ENCODE results near the gene MYBL2.

The MYBL2 gene

GRCh38 chr20:43689165-43689564 lies 22.3 kb downstream of the MYBL2 start:
- Histone ChIP-seq H3K4me3 (ENCODE audit: low read depth in 1 of 2, low read length in 2 of 2) (no peak overlapping the region), H3K4me1 (ENCODE audit: control insufficient read depth in 1 of 2, insufficient read depth in 2 of 2, low read length in 2 of 2) (no peaks in the 10 kb centered on the region), H3K9me3 (ENCODE audit: control insufficient read depth in 1 of 2, low read length in 2 of 2) (no peaks in the 10 kb centered on the region), H3K27me3 (ENCODE audit: low read depth, low read length) (no peaks in the 10 kb centered on the region), H3K27ac (ENCODE audit: low read length) (no peak overlapping the region), H3K36me3 (ENCODE audit: control insufficient read depth in 1 of 2, insufficient read depth in 2 of 2, low read length in 2 of 2) (no peaks in the 10 kb centered on the region)

GRCh38 chr20:43690943-43691598 lies 24.2 kb downstream of the MYBL2 start:
- Histone ChIP-seq H3K27me3 (ENCODE audit: low read depth, low read length) (no peaks in the 10 kb centered on the region), H3K9me3 (ENCODE audit: control insufficient read depth in 1 of 2, low read length in 2 of 2) (no peaks in the 10 kb centered on the region), H3K36me3 (ENCODE audit: control insufficient read depth in 1 of 2, insufficient read depth in 2 of 2, low read length in 2 of 2) (no peaks in the 10 kb centered on the region)

GRCh38 chr20:43691928-43692524 lies 25.1 kb downstream of the MYBL2 start:
- H3K27me3 ChIP-seq (ENCODE audit: low read depth, low read length) = no peaks in the 10 kb centered on the region
- no peaks in the 10 kb centered on the region for H3K36me3 ChIP-seq (ENCODE audit: control insufficient read depth in 1 of 2, insufficient read depth in 2 of 2, low read length in 2 of 2)
- no peaks in the 10 kb centered on the region for H3K9me3 ChIP-seq (ENCODE audit: control insufficient read depth in 1 of 2, low read length in 2 of 2)
- H3K4me3 ChIP-seq (ENCODE audit: low read depth in 1 of 2, low read length in 2 of 2) = no peak overlapping the region
- H3K4me1 ChIP-seq (ENCODE audit: control insufficient read depth in 1 of 2, insufficient read depth in 2 of 2, low read length in 2 of 2) = no peaks in the 10 kb centered on the region
- no peak overlapping the region for H3K27ac ChIP-seq (ENCODE audit: low read length)

More at GRCh38 chr20:43690943-43691598, 24.2 kb downstream of the MYBL2 start:
- H3K27ac ChIP-seq (ENCODE audit: low read length) = no peak overlapping the region
- H3K4me3 ChIP-seq (ENCODE audit: low read depth in 1 of 2, low read length in 2 of 2) = no peak overlapping the region
- no peaks in the 10 kb centered on the region for H3K4me1 ChIP-seq (ENCODE audit: control insufficient read depth in 1 of 2, insufficient read depth in 2 of 2, low read length in 2 of 2)

GRCh38 chr20:43694763-43695162 lies 27.8 kb downstream of the MYBL2 start:
- H3K4me3 ChIP-seq (ENCODE audit: low read depth in 1 of 2, low read length in 2 of 2) = no peak overlapping the region
- no peaks in the 10 kb centered on the region for H3K27me3 ChIP-seq (ENCODE audit: low read depth, low read length)
- H3K9me3 ChIP-seq (ENCODE audit: control insufficient read depth in 1 of 2, low read length in 2 of 2) = no peaks in the 10 kb centered on the region
- no peaks in the 10 kb centered on the region for H3K4me1 ChIP-seq (ENCODE audit: control insufficient read depth in 1 of 2, insufficient read depth in 2 of 2, low read length in 2 of 2)
- H3K27ac ChIP-seq (ENCODE audit: low read length) = no peak overlapping the region
- H3K36me3 ChIP-seq (ENCODE audit: control insufficient read depth in 1 of 2, insufficient read depth in 2 of 2, low read length in 2 of 2) = no peaks in the 10 kb centered on the region

GRCh38 chr20:43695571-43695970 lies 28.7 kb downstream of the MYBL2 start:
- Histone ChIP-seq H3K36me3 (ENCODE audit: control insufficient read depth in 1 of 2, insufficient read depth in 2 of 2, low read length in 2 of 2) (no peaks in the 10 kb centered on the region), H3K4me3 (ENCODE audit: low read depth in 1 of 2, low read length in 2 of 2) (no peak overlapping the region), H3K9me3 (ENCODE audit: control insufficient read depth in 1 of 2, low read length in 2 of 2) (no peaks in the 10 kb centered on the region), H3K27ac (ENCODE audit: low read length) (no peak overlapping the region), H3K27me3 (ENCODE audit: low read depth, low read length) (no peaks in the 10 kb centered on the region), H3K4me1 (ENCODE audit: control insufficient read depth in 1 of 2, insufficient read depth in 2 of 2, low read length in 2 of 2) (no peaks in the 10 kb centered on the region)

- no peak overlapping the region for H3K4me3 ChIP-seq (ENCODE audit: low read depth in 1 of 2, low read length in 2 of 2)
- H3K4me1 ChIP-seq (ENCODE audit: control insufficient read depth in 1 of 2, insufficient read depth in 2 of 2, low read length in 2 of 2) = no peaks in the 10 kb centered on the region
- no peaks in the 10 kb centered on the region for H3K9me3 ChIP-seq (ENCODE audit: control insufficient read depth in 1 of 2, low read length in 2 of 2)
- H3K27ac ChIP-seq (ENCODE audit: low read length) = no peak overlapping the region
- no peaks in the 10 kb centered on the region for H3K36me3 ChIP-seq (ENCODE audit: control insufficient read depth in 1 of 2, insufficient read depth in 2 of 2, low read length in 2 of 2)
- no peaks in the 10 kb centered on the region for H3K27me3 ChIP-seq (ENCODE audit: low read depth, low read length)
Observed at GRCh38 chr20:43699941-43700565, 33.1 kb downstream of the MYBL2 start.

- H3K4me1 ChIP-seq (ENCODE audit: control insufficient read depth in 1 of 2, insufficient read depth in 2 of 2, low read length in 2 of 2) = no peaks in the 10 kb centered on the region
- no peaks in the 10 kb centered on the region for H3K27me3 ChIP-seq (ENCODE audit: low read depth, low read length)
- H3K9me3 ChIP-seq (ENCODE audit: control insufficient read depth in 1 of 2, low read length in 2 of 2) = no peaks in the 10 kb centered on the region
- no peak overlapping the region for H3K27ac ChIP-seq (ENCODE audit: low read length)
- H3K36me3 ChIP-seq (ENCODE audit: control insufficient read depth in 1 of 2, insufficient read depth in 2 of 2, low read length in 2 of 2) = no peaks in the 10 kb centered on the region
- no peak overlapping the region for H3K4me3 ChIP-seq (ENCODE audit: low read depth in 1 of 2, low read length in 2 of 2)
Observed at GRCh38 chr20:43700627-43701026, 33.7 kb downstream of the MYBL2 start.

- no peak overlapping the region for H3K27ac ChIP-seq (ENCODE audit: low read length)
- no peaks in the 10 kb centered on the region for H3K9me3 ChIP-seq (ENCODE audit: control insufficient read depth in 1 of 2, low read length in 2 of 2)
- H3K4me3 ChIP-seq (ENCODE audit: low read depth in 1 of 2, low read length in 2 of 2) = no peak overlapping the region
- no peaks in the 10 kb centered on the region for H3K4me1 ChIP-seq (ENCODE audit: control insufficient read depth in 1 of 2, insufficient read depth in 2 of 2, low read length in 2 of 2)
- no peaks in the 10 kb centered on the region for H3K27me3 ChIP-seq (ENCODE audit: low read depth, low read length)
- no peaks in the 10 kb centered on the region for H3K36me3 ChIP-seq (ENCODE audit: control insufficient read depth in 1 of 2, insufficient read depth in 2 of 2, low read length in 2 of 2)
Observed at GRCh38 chr20:43702502-43702901, 35.6 kb downstream of the MYBL2 start.

- no peaks in the 10 kb centered on the region for H3K36me3 ChIP-seq (ENCODE audit: control insufficient read depth in 1 of 2, insufficient read depth in 2 of 2, low read length in 2 of 2)
- H3K4me1 ChIP-seq (ENCODE audit: control insufficient read depth in 1 of 2, insufficient read depth in 2 of 2, low read length in 2 of 2) = no peaks in the 10 kb centered on the region
- no peaks in the 10 kb centered on the region for H3K9me3 ChIP-seq (ENCODE audit: control insufficient read depth in 1 of 2, low read length in 2 of 2)
- H3K27ac ChIP-seq (ENCODE audit: low read length) = no peak overlapping the region
- no peaks in the 10 kb centered on the region for H3K27me3 ChIP-seq (ENCODE audit: low read depth, low read length)
- H3K4me3 ChIP-seq (ENCODE audit: low read depth in 1 of 2, low read length in 2 of 2) = no peak overlapping the region
Observed at GRCh38 chr20:43710370-43711044, 43.6 kb downstream of the MYBL2 start.

- Histone ChIP-seq H3K27me3 (ENCODE audit: low read depth, low read length) (no peaks in the 10 kb centered on the region), H3K4me3 (ENCODE audit: low read depth in 1 of 2, low read length in 2 of 2) (no peak overlapping the region), H3K36me3 (ENCODE audit: control insufficient read depth in 1 of 2, insufficient read depth in 2 of 2, low read length in 2 of 2) (no peaks in the 10 kb centered on the region), H3K4me1 (ENCODE audit: control insufficient read depth in 1 of 2, insufficient read depth in 2 of 2, low read length in 2 of 2) (no peaks in the 10 kb centered on the region), H3K27ac (ENCODE audit: low read length) (no peak overlapping the region), H3K9me3 (ENCODE audit: control insufficient read depth in 1 of 2, low read length in 2 of 2) (no peaks in the 10 kb centered on the region)
Observed at GRCh38 chr20:43711098-43711654, 44.3 kb downstream of the MYBL2 start.

GRCh38 chr20:43715044-43715443 lies 48.1 kb downstream of the MYBL2 start:
- H3K4me3 ChIP-seq (ENCODE audit: low read depth in 1 of 2, low read length in 2 of 2) = no peak overlapping the region
- peaks cover 0 to 3% of the 10 kb centered on the region in 2 donors for H3K9me3 ChIP-seq (ENCODE audit: control insufficient read depth in 1 of 2, low read length in 2 of 2)
- H3K4me1 ChIP-seq (ENCODE audit: control insufficient read depth in 1 of 2, insufficient read depth in 2 of 2, low read length in 2 of 2) = no peaks in the 10 kb centered on the region
- no peaks in the 10 kb centered on the region for H3K36me3 ChIP-seq (ENCODE audit: control insufficient read depth in 1 of 2, insufficient read depth in 2 of 2, low read length in 2 of 2)
- no peaks in the 10 kb centered on the region for H3K27me3 ChIP-seq (ENCODE audit: low read depth, low read length)
- no peak overlapping the region for H3K27ac ChIP-seq (ENCODE audit: low read length)
